ENCODE data around the gene RPTOR. TPM values are rescaled to one million over a fixed set of nuclear protein-coding genes. Genes with fewer than 3 reads are reported as not detected.

The RPTOR gene
- total and polyA plus RNA-seq, 2 donors (not counting 3 experiments of a cell fraction or from before 2014, with no cell fraction given): 10.7 to 41.8 TPM

DNA sequence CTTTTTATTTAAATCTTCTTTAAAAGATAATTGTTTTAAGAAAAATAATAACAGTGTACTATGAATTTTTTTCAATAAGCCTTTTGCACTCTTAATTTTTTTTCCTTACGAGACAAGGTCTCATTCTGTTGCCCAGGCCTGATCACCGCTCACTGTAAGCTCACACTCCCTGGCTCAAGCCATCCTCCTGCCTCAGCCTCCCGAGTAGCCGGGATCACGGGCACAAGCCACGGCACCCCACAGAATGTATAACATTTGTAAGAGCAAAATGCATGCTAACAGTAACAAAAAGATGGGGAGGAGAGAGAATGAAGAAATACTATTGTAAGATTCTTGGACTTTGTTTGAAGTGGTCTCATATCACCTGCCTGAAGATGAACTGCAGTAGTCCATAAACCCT is 320.1 kb downstream of the RPTOR start:
- no peak for DNase-seq (ENCODE audit: low read depth, low spot score)
- CTCF ChIA-PET: interaction anchor here (0.9 to 2.4 kb wide), 5 partner anchors 8 to 289 kb away, joined by 3 to 54 read pairs (median 13); no protein-coding TSS in a partner anchor
- Histone ChIP-seq H3K4me3 (replicated peaks in 1 of 3; ENCODE audit: insufficient read depth in 1 of 3, low read depth in 1 of 3, low read length in 3 of 3) (no peak overlapping the region), H3K9ac (replicated peaks; ENCODE audit: extremely low read depth, insufficient read depth, low read length) (no peak overlapping the region), H2AFZ (ENCODE audit: low read depth, low read length) (no peak overlapping the region), H4K20me1 (replicated peaks; ENCODE audit: control insufficient read depth, extremely low read depth, insufficient read depth, low read length) (no peaks in the 10 kb centered on the region), H3K9me1 (replicated peaks; ENCODE audit: control insufficient read depth, extremely low read depth, insufficient read depth, low read length) (no peaks in the 10 kb centered on the region), H3K9me3 (replicated peaks; ENCODE audit: control insufficient read depth, insufficient read depth, low read length) (no peaks in the 10 kb centered on the region), H3K27ac (ENCODE audit: insufficient read depth, low read depth, low read length) (no peak overlapping the region), H3K36me3 (ENCODE audit: control insufficient read depth in 2 of 2, extremely low read depth in 1 of 2, insufficient read depth in 2 of 2, low read length in 2 of 2) (no peaks in the 10 kb centered on the region), H3K4me1 (ENCODE audit: control insufficient read depth, extremely low read depth, insufficient read depth, low read length) (peaks cover 5% of the 10 kb centered on the region), H3K27me3 (ENCODE audit: control insufficient read depth in 2 of 2, insufficient read depth in 2 of 2, low read length in 2 of 2) (no peaks in the 10 kb centered on the region), H3K79me2 (ENCODE audit: control insufficient read depth, insufficient read depth, low read length) (no peaks in the 10 kb centered on the region), H3K4me2 (ENCODE audit: insufficient read depth, low read length) (no peak overlapping the region)
- dilution Hi-C loops (cut with MboI; ENCODE audit: extremely low pct_ligation_motif_present, low sequenced_read_pairs): no loop called here
- BruUV-seq (replicated peaks): no TSS peak
- POLR2A ChIA-PET: no interaction called here
- TF ChIP-seq EZH2 (IDR thresholded peaks at IDR 0.05; ENCODE audit: borderline replicate concordance, low read depth, low read length, severe bottlenecking) (no peak), POLR2AphosphoS5 (IDR thresholded peaks at IDR 0.05; ENCODE audit: insufficient read depth, low read depth, low read length) (no peak), GATA2 (IDR thresholded peaks at IDR 0.05; ENCODE audit: insufficient read depth, insufficient read length, low read depth, low read length) (no peak), FOS (IDR thresholded peaks at IDR 0.05; ENCODE audit: borderline replicate concordance, insufficient read depth, low read length) (no peak), CTCF (IDR thresholded peaks at IDR 0.05; ENCODE audit: extremely low read depth in 1 of 2, insufficient read depth in 1 of 2, low read depth in 1 of 2, low read length in 2 of 2) (no peak), POLR2A (IDR thresholded peaks at IDR 0.05; ENCODE audit: low read depth, low read length) (no peak), MYC (IDR thresholded peaks at IDR 0.05; ENCODE audit: low read depth, low read length) (no peak), JUN (IDR thresholded peaks at IDR 0.05; ENCODE audit: borderline replicate concordance, insufficient read depth, insufficient read length, low read depth) (no peak)
- TF ChIP-seq, protein P1, sequence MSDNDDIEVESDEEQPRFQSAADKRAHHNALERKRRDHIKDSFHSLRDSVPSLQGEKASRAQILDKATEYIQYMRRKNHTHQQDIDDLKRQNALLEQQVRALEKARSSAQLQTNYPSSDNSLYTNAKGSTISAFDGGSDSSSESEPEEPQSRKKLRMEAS (IDR thresholded peaks at IDR 0.05; ENCODE audit: insufficient read depth, insufficient read length): no peak
- intact Hi-C loops (cut with micrococcal nuclease): loop anchor here (10.0 kb wide), 1 partner anchor 290 kb away; no protein-coding TSS in a partner anchor
- FAIRE-seq: no peak

All from endothelial cell of umbilical vein (primary cell).